ENCODE results near the gene ZFP30.
"Not testable (repeated sequence)": the region's sequence is repeated elsewhere in the genome, so short reads cannot be mapped to it uniquely, and the experiment has no call there.

ZFP30 gene

DNA sequence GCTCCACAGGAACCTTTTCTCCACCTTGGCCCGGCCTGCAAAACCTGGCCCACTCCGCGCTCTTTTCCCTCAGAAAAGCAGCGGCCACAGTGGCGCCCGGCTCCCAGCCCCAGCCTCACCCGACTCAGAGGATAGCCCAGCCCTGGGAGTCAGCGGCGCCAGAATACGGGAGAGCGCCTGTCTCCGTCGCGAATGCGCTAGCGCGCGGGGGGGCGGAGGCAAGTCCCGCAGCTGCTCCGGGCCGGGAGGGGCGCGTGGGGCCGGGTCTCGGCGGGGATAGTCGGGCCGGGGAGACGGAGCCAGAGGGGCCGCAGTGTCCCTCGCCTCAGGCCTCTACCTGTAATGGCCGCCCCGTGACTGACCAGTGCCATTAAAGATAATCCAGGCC, at the start of gene ZFP30:
ZFP30 (minus strand) TSS at position 165 of the 388 bp plus-strand sequence. CDS start 7,643 bp downstream, outside the sequence.
- in situ Hi-C loops (cut with MboI; ENCODE audit: low sequenced_read_pairs) = no loop called here

DNA sequence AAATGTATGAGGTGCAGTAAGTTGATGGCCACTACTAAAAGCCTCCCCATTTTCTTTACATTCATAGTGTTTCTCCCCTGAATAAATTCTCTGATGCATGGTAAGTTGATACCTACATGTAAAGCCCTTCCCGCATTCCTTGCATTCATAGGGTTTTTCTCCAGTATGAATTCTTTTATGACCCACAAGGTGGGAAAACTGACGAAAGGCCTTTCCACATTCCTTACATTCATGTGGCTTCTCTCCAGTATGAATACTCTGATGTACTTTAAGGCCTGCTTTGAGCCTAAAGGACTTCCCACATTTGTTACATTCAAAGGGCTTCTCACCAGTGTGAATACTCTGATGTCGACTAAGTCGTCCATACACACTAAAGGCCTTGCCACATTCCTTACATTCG, 43.8 kb upstream of the ZFP30 start:
- in situ Hi-C loops (cut with MboI; ENCODE audit: low sequenced_read_pairs) = no loop called here

GRCh38 chr19:37698216-37698615, 43.0 kb upstream of the ZFP30 start:
- in situ Hi-C loops (cut with MboI; ENCODE audit: low sequenced_read_pairs) = no loop called here

GRCh38 chr19:37695144-37695899, 40.1 kb upstream of the ZFP30 start:
- in situ Hi-C loops (cut with MboI; ENCODE audit: low sequenced_read_pairs) = no loop called here

DNA sequence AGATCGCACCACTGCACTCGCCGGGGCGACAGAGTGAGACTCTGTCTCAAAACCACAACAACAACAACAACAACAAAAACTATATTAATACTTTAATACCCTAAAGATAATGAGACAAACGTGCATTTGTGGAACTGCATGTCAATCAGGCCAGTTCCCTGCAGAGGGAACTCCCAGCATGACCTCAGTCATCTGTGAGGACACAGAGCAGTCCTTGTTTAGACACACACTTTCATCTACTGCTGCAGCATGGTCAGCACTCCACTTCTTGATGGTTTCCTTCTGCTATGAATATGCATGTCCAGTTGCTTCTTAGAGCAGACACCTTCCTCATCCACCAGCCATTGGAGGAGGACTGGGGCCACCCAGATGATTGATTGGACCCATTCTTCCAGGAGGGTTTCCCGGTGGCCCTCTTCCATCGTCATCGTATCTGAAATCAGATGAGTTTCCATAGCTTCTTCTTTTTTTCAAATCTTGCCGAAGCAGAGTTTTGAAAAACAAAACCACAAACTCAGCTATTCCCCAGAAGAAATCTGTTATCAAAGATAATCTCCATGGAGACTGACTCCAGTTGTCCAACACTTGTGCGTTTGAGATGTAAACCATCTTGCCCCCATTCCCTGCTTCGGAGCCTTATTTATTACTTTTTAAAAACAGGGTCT, 37.8 kb upstream of the ZFP30 start:
- in situ Hi-C loops (cut with MboI; ENCODE audit: low sequenced_read_pairs) = no loop called here

DNA sequence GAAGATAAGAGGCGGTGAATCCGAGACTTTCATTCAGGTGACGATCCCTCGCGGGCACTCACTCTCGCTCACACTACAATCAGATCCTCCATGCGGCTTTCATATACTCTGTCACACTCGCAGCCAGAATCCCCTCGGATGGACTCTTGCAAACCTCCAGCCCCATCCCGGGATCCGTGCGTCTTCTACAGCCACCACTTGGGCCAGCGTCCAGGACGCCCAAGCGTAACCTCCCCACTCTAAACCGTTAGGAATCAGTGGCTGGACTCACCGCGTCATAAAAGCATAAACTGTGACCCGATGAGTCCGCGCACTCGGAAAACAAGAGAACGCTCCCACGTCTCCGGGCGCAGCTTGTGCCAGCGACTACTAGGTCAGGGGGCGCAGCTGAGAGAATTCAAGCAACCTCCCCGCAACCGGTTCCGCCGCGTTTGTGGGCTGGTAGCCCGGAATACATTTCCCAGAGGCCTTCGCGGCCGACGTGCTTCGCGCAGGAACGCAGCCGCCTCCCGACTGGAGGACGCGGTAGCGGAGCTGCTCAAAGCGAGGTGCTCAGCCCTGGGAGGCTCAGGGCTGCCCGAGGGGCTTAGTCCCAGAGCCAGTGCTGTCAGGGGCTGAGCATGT, 36.7 kb upstream of the ZFP30 start:
- in situ Hi-C loops (cut with MboI; ENCODE audit: low sequenced_read_pairs) = no loop called here

- in situ Hi-C loops (cut with MboI; ENCODE audit: low sequenced_read_pairs) = no loop called here
These were observed 28.3 kb upstream of the ZFP30 start for GRCh38 chr19:37683520-37683919.

DNA sequence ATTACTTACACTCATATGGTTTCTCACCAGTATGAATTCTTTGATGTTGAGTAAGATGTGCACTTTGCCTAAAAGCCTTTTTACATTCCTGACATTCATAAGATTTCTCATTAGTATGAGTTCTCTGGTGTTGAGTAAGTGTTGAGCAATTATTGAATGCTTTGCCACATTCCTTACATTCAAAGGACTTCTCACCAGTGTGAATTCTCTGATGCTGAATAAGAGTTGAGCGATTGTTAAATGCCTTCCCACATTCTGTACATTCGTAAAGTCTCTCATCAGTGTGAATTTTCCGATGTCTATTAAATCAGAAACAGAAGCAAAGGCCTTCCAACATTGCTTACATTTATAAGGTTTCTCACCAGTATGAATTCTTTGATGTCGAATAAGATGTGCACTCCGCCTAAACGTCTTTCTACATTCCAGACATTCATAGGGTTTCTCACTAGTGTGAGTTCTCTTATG, 14.2 kb upstream of the ZFP30 start:
- in situ Hi-C loops (cut with MboI; ENCODE audit: low sequenced_read_pairs) = no loop called here

DNA sequence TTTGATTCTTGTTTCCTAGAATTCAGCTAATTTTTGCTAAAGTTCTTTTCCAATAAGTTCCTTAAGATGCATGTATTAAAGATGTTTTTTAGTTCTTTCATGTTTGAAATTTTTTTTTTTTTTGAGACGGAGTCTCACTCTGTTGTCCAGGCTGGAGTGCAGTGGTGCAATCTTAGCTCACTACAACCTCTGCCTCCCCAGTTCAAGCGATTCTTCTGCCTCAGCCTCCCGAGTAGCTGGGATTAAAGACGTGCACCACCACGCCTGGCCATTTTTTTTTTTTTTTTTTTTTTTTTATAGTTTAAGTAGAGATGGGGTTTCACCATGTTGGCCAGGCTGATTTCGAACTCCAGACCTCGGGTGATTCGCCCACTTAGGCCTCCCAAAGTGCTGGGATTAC, 1.9 kb upstream of the ZFP30 start:
- in situ Hi-C loops (cut with MboI; ENCODE audit: low sequenced_read_pairs) = not testable (repeated sequence)

DNA sequence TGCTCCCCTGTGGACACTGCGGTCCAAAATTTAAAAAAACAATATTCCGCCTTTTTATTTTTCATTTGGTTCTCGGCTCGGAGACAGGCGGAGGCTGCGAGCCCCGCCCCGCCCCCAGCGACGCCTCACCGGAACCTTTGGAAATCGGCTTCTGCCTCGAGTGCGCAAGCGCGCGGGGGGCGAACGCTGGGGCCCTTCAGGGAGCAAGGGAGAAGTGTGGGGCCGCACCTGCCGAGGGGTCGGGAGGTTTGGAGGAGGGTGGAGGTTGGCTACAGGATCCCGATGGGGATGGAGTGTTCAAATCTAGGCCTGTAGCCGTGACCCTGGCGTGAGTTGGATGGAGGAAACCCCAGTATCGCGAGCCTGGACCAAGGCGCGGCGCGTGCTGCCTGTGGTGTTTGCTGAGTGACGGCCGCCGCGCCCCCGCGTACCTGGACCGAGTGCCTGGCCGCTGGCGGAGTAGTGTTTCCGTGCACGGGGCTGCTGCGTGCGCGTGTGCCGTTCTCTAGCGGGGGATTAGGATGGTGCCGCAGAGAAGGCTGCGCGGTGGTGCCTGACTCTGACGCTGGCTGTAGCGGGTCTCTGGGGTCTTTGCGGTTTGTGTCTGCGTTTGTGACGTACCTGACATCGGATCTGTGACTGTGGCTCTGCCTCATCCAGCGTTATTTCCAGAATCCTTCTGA, 565 bp upstream of the ZFP30 start:
- in situ Hi-C loops (cut with MboI; ENCODE audit: low sequenced_read_pairs) = no loop called here

DNA sequence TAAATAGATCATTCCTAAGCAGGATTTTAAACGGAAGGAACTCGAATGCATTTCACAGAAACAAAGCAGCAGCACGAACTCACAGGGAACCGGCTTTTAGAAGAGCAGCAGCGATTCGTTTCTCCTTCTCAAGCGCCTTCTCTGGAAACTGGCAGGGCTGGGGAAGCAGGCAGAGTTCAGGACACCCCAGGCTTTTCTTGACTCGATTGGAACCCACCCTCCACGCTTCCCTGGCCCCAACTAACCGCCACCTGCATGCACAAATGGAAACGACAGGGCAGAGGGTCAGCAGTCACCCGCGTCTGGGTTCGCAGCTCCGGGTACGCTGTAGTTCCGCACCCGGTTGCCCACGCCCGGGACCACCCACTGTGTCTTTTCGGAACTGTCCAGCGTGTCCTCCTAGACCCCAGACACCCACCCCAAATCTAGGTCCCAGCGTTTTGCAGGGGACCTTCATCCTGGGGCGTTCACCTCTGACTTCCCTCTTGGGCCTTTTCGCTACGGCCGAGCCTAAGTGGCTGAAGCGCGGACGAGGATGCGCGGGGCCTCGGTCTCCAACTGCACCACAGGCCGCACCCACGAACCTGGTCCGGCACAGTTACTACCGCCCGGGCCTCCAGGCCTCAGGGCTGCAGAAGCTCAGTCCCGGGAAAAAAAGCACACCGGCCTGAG, 500 bp downstream of the ZFP30 start:
- in situ Hi-C loops (cut with MboI; ENCODE audit: low sequenced_read_pairs) = no loop called here

GRCh38 chr19:37654118-37654517, 1.1 kb downstream of the ZFP30 start:
- in situ Hi-C loops (cut with MboI; ENCODE audit: low sequenced_read_pairs) = no loop called here

DNA sequence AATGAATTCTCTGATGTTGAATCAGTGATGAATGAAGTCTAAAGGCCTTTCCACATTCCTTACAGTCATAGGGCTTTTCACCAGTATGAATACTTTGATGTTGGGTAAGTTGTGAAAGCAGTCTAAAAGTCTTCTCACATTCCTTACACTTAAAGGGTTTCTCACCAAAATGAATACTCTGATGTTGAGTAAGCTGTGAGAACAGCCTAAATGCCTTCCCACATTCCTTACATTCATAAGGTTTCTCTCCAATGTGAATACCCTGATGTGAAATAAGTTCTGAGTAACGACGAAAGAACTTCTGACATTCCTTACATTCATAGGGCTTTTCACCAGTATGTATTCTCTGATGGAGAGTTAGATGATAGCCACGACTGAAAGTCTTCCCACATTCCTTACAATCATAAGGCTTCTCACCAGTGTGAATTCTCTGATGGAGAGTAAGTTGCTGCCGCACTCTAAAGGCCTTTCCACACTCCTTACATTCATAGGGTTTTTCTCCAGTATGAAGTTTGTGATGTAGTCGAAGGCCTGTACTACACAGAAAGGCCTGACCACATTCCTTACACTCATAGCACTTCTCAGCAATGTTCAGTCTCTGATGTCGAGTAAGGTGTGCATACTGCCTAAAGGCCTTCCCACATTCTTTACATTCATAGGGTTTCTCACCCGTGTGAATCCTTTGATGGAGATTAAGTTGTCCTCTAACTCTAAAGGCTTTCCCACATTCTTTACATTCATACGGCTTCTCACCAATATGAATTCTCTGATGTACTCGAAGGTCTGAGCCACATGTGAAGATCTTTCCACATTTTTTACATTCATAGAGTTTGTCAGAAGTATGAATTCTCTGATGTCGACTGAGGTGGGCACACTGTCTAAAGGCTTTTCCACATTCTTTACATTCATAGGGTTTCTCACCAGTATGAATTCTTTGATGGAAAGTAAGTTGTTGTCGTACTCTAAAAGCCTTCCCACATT, 19.9 kb downstream of the ZFP30 start:
- in situ Hi-C loops (cut with MboI; ENCODE audit: low sequenced_read_pairs) = no loop called here

DNA sequence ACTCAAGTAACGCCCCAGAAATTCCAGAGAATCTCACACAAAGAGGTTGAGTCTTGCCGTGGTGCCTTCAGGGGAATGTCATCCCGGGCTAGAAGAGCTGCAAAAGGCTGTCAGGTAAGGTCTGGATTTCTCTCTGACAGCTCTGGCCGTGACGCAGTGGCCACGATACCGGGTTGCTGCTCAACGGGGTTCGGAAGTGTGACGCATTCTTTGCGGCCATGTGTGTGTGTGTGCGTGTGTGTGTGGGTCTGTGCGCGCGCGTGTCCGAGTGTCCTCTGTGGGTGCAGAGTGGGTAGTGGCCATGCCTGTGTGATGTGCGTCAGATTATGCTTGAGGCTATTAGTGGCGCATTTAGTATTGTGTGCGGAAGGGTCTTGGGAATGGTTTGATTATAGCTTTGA, 60.3 kb downstream of the ZFP30 start:
- in situ Hi-C loops (cut with MboI; ENCODE audit: low sequenced_read_pairs) = no loop called here

GRCh38 chr19:37594304-37594981, 60.8 kb downstream of the ZFP30 start, which contains the start of the genes ZNF540 and ZNF571:
ZNF540 (plus strand) TSS chr19:37594876; CDS start chr19:37598448, 3,572 bp downstream.
ZNF571 (minus strand) TSS chr19:37594792; CDS start chr19:37586676, 8,116 bp downstream.
- in situ Hi-C loops (cut with MboI; ENCODE audit: low sequenced_read_pairs) = no loop called here

DNA sequence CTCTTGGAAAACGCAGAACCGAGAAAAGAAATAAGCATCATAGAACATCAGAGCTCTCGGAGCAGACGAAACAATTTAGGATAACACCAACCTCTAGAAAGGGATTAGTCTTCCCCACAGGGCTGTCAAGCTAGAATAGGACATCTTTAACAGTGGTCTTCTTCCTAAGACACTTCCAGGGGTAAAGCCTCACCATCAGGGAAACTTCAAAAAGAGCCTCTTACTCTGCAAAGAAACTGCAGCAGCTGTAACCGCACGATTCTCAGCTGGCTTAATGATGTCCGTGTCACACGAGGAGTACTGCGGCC, 61.3 kb downstream of the ZFP30 start:
- in situ Hi-C loops (cut with MboI; ENCODE audit: low sequenced_read_pairs) = no loop called here

DNA sequence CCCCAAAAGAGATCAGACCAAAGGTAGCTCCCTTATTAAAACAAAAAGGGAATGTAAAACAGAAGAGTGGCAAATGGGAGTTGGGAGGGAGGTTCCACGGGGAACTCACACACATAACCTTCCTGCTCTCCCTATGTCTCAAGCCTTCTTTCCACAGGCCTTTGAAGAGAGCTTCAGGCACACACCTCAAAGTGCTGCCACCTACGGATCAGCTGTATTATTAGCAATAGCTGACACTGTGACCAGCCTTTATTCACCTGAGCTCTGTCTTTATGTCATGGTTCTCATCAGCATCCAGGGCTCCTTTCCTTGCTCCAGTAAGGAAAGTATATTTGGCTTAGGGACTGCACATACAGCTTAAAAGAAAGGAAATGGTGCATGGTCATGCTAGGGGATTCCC, 71.9 kb downstream of the ZFP30 start:
- in situ Hi-C loops (cut with MboI; ENCODE audit: low sequenced_read_pairs) = no loop called here

- in situ Hi-C loops (cut with MboI; ENCODE audit: low sequenced_read_pairs) = no loop called here
These were observed 83.1 kb downstream of the ZFP30 start for GRCh38 chr19:37572203-37572602.

GRCh38 chr19:37565370-37565669, 89.9 kb downstream of the ZFP30 start:
- in situ Hi-C loops (cut with MboI; ENCODE audit: low sequenced_read_pairs) = no loop called here

Measured in HL-60/S4 treated with phorbol 12-myristate 13-acetate at 8.2 ng/mL for 4 days and 3 days (cell line).